SK-N-SH treated with all-trans-retinoic acid at 6 μM for 48 hours (cell line): ENCODE data around the gene DPM2.

Experiments
- ATAC-seq: fragments of 200-7000 bp; cut with Tn5 transposase; 3 replicates; pipeline ENCODE4 v1.9.1; 2020; ENCODE audit warnings: mild to moderate bottlenecking, moderate library complexity
- ARNTL ChIP-seq: fragments of 450-650 bp; formaldehyde crosslinking; IDR thresholded peaks from 2 replicates; pipeline ENCODE4 v1.5.0; 2020; ENCODE audit warnings: low read depth, mild to moderate bottlenecking, moderate library complexity, borderline replicate concordance
- BACH2 ChIP-seq: fragments of 250-450 bp; sonication (Bioruptor Pico); IDR thresholded peaks from 2 replicates; pipeline ENCODE4 v1.9.0; 2021; ENCODE audit warnings: mild to moderate bottlenecking, borderline replicate concordance
- ESRRG ChIP-seq: fragments of 250-450 bp; sonication (Bioruptor Pico); IDR thresholded peaks from 2 replicates; pipeline ENCODE4 v1.6.1; 2021; ENCODE audit warnings: mild to moderate bottlenecking
- GLIS3 ChIP-seq: fragments of 250-450 bp; sonication (Bioruptor Pico); IDR thresholded peaks from 2 replicates; pipeline ENCODE4 v1.5.0; 2020; ENCODE audit warnings: mild to moderate bottlenecking, moderate library complexity
- ISL1 ChIP-seq: fragments of 250-450 bp; sonication (Bioruptor Pico); IDR thresholded peaks from 2 replicates; pipeline ENCODE4 v2.1.2; 2022; ENCODE audit warnings: mild to moderate bottlenecking, moderate library complexity
- OSR1 ChIP-seq: fragments of 250-450 bp; sonication (Bioruptor Pico); IDR thresholded peaks from 2 replicates; pipeline ENCODE4 v1.8.0; 2022; ENCODE audit warnings: moderate library complexity, mild to moderate bottlenecking, inconsistent platforms
- TCF4 ChIP-seq: fragments of 250-450 bp; sonication (Bioruptor Pico); IDR thresholded peaks from 2 replicates; pipeline ENCODE4 v1.8.0; 2021; ENCODE audit warnings: mild to moderate bottlenecking, moderate library complexity, borderline replicate concordance
- TOX ChIP-seq: fragments of 250-450 bp; sonication (Bioruptor Pico); IDR thresholded peaks from 2 replicates; pipeline ENCODE4 v1.8.0; 2021; ENCODE audit warnings: mild to moderate bottlenecking, moderate library complexity, borderline replicate concordance
- ZC3H10 ChIP-seq: fragments of 250-450 bp; sonication (Bioruptor Pico); IDR thresholded peaks from 2 replicates; pipeline ENCODE4 v1.5.1; 2021; ENCODE audit warnings: mild to moderate bottlenecking, moderate library complexity
- ZFP3 ChIP-seq: fragments of 250-450 bp; sonication (Bioruptor Pico); IDR thresholded peaks from 2 replicates; pipeline ENCODE4 v1.5.0; 2020; ENCODE audit warnings: mild to moderate bottlenecking, moderate library complexity
- ZNF565 ChIP-seq: fragments of 450-650 bp; formaldehyde crosslinking; conservative IDR thresholded peaks from 2 replicates; pipeline ENCODE4 v1.5.0; 2020; ENCODE audit warnings: low read depth, mild to moderate bottlenecking, moderate library complexity
- ZNF70 ChIP-seq: fragments of 450-650 bp; formaldehyde crosslinking; IDR thresholded peaks from 2 replicates; pipeline ENCODE4 v1.5.0; 2020; ENCODE audit warnings: mild to moderate bottlenecking, moderate library complexity
- TF ChIP-seq, protein P1 (sequence below): fragments of 250-450 bp; sonication (Bioruptor Pico); IDR thresholded peaks from 2 replicates; pipeline ENCODE4 v1.5.1; 2021; ENCODE audit warnings: mild to moderate bottlenecking, moderate library complexity
- TF ChIP-seq, protein P2 (sequence below): fragments of 250-450 bp; sonication (Bioruptor Pico); IDR thresholded peaks from 2 replicates; pipeline ENCODE4 v1.5.1; 2020; ENCODE audit warnings: low read depth, mild to moderate bottlenecking, moderate library complexity
- TF ChIP-seq, protein P3 (sequence below): fragments of 250-450 bp; sonication (Bioruptor Pico); IDR thresholded peaks from 2 replicates; pipeline ENCODE4 v1.5.0; 2020; ENCODE audit warnings: mild to moderate bottlenecking, moderate library complexity
- TF ChIP-seq, protein P4 (sequence below): fragments of 250-450 bp; sonication (Bioruptor Pico); IDR thresholded peaks from 2 replicates; pipeline ENCODE4 v1.8.0; 2021; ENCODE audit warnings: low read depth, mild to moderate bottlenecking, moderate library complexity, borderline replicate concordance
- TF ChIP-seq, protein P5 (sequence below): fragments of 250-450 bp; sonication (Bioruptor Pico); IDR thresholded peaks from 2 replicates; pipeline ENCODE4 v1.8.0; 2020; ENCODE audit warnings: mild to moderate bottlenecking, moderate library complexity, borderline replicate concordance

Gene DPM2

DNA sequence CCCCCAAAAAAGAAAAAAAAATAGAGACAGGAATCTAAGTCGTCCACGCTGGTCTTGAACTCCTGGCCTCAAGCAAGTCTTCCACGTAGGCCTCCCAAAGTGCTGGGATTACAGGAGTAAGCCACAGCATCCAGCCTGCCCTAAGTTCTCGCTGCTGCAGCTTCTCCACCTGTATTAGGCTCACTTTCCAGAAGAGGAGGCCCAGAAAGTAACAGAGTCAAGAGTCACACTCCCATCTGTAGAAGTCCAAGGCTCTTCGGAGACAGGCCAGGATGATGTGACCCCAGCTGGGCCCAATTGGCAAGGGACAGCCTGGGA lies 41.3 kb upstream of the DPM2 start:
- ATAC-seq, result no peak; the same call in 2 of the 3 replicates
- TF ChIP-seq OSR1 (CRISPR knock-in tag), result no peak
- TF ChIP-seq BACH2 (CRISPR knock-in tag), result no peak
- no peak for TF ChIP-seq ZC3H10 (CRISPR knock-in tag)
- no peak for TF ChIP-seq TOX
- TF ChIP-seq ISL1 (CRISPR knock-in tag), result no peak
- no peak for TF ChIP-seq ESRRG
- TF ChIP-seq, protein P1, sequence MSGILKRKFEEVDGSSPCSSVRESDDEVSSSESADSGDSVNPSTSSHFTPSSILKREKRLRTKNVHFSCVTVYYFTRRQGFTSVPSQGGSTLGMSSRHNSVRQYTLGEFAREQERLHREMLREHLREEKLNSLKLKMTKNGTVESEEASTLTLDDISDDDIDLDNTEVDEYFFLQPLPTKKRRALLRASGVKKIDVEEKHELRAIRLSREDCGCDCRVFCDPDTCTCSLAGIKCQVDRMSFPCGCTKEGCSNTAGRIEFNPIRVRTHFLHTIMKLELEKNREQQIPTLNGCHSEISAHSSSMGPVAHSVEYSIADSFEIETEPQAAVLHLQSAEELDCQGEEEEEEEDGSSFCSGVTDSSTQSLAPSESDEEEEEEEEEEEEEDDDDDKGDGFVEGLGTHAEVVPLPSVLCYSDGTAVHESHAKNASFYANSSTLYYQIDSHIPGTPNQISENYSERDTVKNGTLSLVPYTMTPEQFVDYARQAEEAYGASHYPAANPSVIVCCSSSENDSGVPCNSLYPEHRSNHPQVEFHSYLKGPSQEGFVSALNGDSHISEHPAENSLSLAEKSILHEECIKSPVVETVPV (CRISPR knock-in tag), result no peak
- no peak for TF ChIP-seq ARNTL (CRISPR knock-in tag)
- TF ChIP-seq ZNF565 (CRISPR knock-in tag), result no peak
- no peak for TF ChIP-seq GLIS3 (CRISPR knock-in tag)

DNA sequence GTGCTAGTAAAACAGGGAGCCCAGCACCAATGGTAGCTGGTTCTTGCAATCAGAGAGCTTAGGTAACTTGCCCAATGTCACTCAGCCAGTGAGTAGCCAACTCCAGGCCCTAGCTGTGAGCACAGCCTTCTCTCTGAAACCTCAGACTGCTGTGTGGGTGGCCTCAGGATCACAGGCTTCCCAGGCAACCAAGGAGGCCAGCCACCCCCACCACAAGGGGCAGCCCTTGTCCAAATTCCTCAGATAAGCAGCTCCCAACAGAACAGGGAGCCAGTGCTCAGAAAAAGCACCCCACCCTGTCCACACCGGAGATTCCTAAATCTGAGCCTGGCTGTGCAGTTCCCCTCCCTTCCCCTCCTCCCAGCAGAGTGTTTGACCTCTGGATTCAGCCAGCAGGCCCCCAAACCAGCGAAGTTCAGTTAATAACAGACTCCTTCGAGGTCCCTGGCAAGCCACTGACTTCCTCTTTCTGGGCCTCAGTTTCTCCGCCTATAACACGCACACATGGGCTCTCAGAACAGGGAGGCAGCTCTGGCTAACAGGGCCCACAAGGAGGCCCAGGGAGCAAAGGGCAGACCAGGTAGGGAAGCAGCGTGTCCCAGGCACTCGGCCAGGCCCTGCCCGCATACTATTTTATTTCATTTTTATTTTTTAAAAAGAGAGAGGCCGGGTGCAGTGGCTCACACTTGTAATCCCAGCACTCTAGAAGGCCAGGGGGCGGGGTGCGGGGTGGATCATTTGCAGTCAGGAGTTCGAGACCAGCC lies 40.4 kb upstream of the DPM2 start:
- TF ChIP-seq TOX (no peak), ARNTL (CRISPR knock-in tag) (no peak), TCF4 (CRISPR knock-in tag) (no peak), ZFP3 (no peak), ISL1 (CRISPR knock-in tag) (no peak), ZNF70 (CRISPR knock-in tag) (no peak), ZC3H10 (CRISPR knock-in tag) (no peak)
- TF ChIP-seq, protein P2, sequence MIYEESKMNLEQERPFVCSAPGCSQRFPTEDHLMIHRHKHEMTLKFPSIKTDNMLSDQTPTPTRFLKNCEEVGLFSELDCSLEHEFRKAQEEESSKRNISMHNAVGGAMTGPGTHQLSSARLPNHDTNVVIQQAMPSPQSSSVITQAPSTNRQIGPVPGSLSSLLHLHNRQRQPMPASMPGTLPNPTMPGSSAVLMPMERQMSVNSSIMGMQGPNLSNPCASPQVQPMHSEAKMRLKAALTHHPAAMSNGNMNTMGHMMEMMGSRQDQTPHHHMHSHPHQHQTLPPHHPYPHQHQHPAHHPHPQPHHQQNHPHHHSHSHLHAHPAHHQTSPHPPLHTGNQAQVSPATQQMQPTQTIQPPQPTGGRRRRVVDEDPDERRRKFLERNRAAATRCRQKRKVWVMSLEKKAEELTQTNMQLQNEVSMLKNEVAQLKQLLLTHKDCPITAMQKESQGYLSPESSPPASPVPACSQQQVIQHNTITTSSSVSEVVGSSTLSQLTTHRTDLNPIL (CRISPR knock-in tag), result no peak
- TF ChIP-seq, protein P3, sequence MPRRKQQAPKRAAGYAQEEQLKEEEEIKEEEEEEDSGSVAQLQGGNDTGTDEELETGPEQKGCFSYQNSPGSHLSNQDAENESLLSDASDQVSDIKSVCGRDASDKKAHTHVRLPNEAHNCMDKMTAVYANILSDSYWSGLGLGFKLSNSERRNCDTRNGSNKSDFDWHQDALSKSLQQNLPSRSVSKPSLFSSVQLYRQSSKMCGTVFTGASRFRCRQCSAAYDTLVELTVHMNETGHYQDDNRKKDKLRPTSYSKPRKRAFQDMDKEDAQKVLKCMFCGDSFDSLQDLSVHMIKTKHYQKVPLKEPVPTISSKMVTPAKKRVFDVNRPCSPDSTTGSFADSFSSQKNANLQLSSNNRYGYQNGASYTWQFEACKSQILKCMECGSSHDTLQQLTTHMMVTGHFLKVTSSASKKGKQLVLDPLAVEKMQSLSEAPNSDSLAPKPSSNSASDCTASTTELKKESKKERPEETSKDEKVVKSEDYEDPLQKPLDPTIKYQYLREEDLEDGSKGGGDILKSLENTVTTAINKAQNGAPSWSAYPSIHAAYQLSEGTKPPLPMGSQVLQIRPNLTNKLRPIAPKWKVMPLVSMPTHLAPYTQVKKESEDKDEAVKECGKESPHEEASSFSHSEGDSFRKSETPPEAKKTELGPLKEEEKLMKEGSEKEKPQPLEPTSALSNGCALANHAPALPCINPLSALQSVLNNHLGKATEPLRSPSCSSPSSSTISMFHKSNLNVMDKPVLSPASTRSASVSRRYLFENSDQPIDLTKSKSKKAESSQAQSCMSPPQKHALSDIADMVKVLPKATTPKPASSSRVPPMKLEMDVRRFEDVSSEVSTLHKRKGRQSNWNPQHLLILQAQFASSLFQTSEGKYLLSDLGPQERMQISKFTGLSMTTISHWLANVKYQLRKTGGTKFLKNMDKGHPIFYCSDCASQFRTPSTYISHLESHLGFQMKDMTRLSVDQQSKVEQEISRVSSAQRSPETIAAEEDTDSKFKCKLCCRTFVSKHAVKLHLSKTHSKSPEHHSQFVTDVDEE, result no peak
- TF ChIP-seq, protein P1 (CRISPR knock-in tag), result no peak
- TF ChIP-seq, protein P4, sequence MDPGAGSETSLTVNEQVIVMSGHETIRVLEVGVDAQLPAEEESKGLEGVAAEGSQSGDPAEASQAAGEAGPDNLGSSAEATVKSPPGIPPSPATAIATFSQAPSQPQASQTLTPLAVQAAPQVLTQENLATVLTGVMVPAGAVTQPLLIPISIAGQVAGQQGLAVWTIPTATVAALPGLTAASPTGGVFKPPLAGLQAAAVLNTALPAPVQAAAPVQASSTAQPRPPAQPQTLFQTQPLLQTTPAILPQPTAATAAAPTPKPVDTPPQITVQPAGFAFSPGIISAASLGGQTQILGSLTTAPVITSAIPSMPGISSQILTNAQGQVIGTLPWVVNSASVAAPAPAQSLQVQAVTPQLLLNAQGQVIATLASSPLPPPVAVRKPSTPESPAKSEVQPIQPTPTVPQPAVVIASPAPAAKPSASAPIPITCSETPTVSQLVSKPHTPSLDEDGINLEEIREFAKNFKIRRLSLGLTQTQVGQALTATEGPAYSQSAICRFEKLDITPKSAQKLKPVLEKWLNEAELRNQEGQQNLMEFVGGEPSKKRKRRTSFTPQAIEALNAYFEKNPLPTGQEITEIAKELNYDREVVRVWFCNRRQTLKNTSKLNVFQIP (CRISPR knock-in tag), result no peak
- TF ChIP-seq, protein P5, sequence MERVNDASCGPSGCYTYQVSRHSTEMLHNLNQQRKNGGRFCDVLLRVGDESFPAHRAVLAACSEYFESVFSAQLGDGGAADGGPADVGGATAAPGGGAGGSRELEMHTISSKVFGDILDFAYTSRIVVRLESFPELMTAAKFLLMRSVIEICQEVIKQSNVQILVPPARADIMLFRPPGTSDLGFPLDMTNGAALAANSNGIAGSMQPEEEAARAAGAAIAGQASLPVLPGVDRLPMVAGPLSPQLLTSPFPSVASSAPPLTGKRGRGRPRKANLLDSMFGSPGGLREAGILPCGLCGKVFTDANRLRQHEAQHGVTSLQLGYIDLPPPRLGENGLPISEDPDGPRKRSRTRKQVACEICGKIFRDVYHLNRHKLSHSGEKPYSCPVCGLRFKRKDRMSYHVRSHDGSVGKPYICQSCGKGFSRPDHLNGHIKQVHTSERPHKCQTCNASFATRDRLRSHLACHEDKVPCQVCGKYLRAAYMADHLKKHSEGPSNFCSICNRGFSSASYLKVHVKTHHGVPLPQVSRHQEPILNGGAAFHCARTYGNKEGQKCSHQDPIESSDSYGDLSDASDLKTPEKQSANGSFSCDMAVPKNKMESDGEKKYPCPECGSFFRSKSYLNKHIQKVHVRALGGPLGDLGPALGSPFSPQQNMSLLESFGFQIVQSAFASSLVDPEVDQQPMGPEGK (CRISPR knock-in tag), result no peak
- no peak; the same call in 2 of the 3 replicates for ATAC-seq
